ENCODE results near the gene PHKB.

DNA sequence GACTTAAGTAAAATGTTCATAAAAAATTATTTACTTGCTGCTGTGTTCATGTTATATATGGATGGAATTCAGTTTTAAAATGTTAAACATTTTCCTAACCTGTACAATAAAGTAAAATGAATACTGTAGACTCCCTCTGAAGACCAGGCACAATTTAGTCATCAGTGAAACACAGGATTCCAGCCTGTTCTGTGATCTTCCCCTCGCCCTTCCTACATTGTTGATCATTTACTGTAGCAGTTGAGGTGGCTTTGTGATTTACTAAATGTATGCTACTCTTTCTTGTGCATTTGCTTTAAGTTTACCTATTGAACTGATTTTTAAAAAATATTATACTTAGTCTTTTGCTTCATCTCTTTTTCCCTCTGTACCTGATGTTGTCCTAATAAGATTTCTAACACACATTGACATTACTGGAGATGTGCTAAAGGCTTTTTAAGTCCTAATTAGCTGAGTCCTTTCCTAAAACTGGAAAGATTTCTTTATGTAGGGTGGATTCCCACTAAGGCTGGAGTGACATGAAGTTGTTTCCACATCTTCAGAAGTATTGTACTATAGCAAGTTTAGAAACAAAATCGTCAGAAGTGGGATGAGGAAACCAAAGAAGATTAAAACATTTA is 38.1 kb downstream of the PHKB start:
- TF ChIP-seq, protein P1, sequence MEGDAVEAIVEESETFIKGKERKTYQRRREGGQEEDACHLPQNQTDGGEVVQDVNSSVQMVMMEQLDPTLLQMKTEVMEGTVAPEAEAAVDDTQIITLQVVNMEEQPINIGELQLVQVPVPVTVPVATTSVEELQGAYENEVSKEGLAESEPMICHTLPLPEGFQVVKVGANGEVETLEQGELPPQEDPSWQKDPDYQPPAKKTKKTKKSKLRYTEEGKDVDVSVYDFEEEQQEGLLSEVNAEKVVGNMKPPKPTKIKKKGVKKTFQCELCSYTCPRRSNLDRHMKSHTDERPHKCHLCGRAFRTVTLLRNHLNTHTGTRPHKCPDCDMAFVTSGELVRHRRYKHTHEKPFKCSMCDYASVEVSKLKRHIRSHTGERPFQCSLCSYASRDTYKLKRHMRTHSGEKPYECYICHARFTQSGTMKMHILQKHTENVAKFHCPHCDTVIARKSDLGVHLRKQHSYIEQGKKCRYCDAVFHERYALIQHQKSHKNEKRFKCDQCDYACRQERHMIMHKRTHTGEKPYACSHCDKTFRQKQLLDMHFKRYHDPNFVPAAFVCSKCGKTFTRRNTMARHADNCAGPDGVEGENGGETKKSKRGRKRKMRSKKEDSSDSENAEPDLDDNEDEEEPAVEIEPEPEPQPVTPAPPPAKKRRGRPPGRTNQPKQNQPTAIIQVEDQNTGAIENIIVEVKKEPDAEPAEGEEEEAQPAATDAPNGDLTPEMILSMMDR (optimal IDR thresholded peaks at IDR 0.05 in 1 of 3, IDR thresholded peaks at IDR 0.05 in 1 of 3, conservative IDR thresholded peaks at IDR 0.05 in 1 of 3; ENCODE audit: extremely low read depth in 1 of 3, insufficient read depth in 2 of 3, low read length in 3 of 3), result no peak
- no peak for TF ChIP-seq EZH2 (IDR thresholded peaks at IDR 0.05; ENCODE audit: low read length)
